ENCODE results near the gene SPRR2B. TPM values are rescaled to one million over a fixed set of nuclear protein-coding genes. Genes with fewer than 3 reads are reported as not detected.
"Not testable (repeated sequence)": the region's sequence is repeated elsewhere in the genome, so short reads cannot be mapped to it uniquely, and the experiment has no call there.

The SPRR2B gene
- polyA plus RNA-seq, 3 donors, result not detected

DNA sequence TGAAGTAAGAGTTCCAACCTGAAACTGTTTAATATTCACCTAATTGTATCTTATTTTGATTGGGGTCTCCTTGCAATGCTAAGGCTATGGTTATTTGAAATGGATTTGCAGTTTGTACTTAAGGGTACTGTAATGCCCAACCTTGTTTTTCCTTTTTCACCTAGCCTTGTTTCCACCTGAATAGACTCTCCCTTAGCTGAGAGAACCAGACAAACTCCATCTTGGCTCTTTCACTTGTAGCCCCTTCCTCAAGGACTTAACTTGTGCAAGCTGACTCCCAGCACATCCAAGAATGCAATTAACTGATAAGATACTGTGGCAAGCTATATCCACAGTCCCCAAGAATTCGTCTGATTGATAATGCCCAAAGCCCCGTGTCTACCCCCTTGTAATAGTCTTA, 49.6 kb downstream of the SPRR2B start:
- H3K9ac ChIP-seq (ENCODE audit: insufficient read depth, low read length, poor library complexity, severe bottlenecking), result not testable (repeated sequence)

More for the DNA sequence above, 49.6 kb downstream of the SPRR2B start:
- H3K27ac ChIP-seq (ENCODE audit: low read depth in 1 of 2, low read length in 2 of 2); H3K4me2 ChIP-seq (replicated peaks; ENCODE audit: extremely low read depth, low read length, poor library complexity, severe bottlenecking); H3K9me3 ChIP-seq (replicated peaks in 1 of 2; ENCODE audit: control insufficient read depth in 1 of 2, insufficient read depth in 1 of 2, low read length in 2 of 2); H3K36me3 ChIP-seq (replicated peaks in 1 of 2; ENCODE audit: control insufficient read depth in 1 of 2, insufficient read depth in 2 of 2, low read length in 2 of 2); H3K27me3 ChIP-seq (ENCODE audit: control insufficient read depth in 2 of 2, insufficient read depth in 2 of 2, low read length in 2 of 2); H3K4me3 Mint-ChIP-seq; intact Hi-C loops (cut with micrococcal nuclease); H3K79me2 ChIP-seq (ENCODE audit: insufficient read depth, low read length); H3K36me3 Mint-ChIP-seq; H4K20me1 ChIP-seq (ENCODE audit: insufficient read depth, low read length); H3K4me1 ChIP-seq (ENCODE audit: control insufficient read depth in 1 of 2, insufficient read depth in 2 of 2, low read length in 2 of 2); H3K9me3 Mint-ChIP-seq; H2AFZ ChIP-seq (ENCODE audit: insufficient read depth, low read depth, low read length, poor library complexity, severe bottlenecking); H3K27ac Mint-ChIP-seq; DNase-seq; H3K4me1 Mint-ChIP-seq; H3K4me3 ChIP-seq (replicated peaks in 1 of 3; ENCODE audit: low read depth in 2 of 3, low read length in 3 of 3): not testable (repeated sequence)
- H3K27me3 Mint-ChIP-seq (ENCODE audit: low read depth in 3 of 3), result peaks cover 0 to 15% (median 0%) of the 10 kb centered on the region in 3 donors
- no CpG with 5 or more reads among the region's 2 CpGs for WGBS (ENCODE audit: insufficient coverage)

Small RNA genes lying within 50 kb of the gene (small RNA-seq; reads per million reads assigned to genes)
- gene AL356867.1 (ENCODE audit: insufficient read length, low read depth), result not detected

Other genes with a start within 250 kb of the SPRR2B start
- gene LCE1A, start 244.1 kb downstream of the SPRR2B start, polyA plus RNA-seq, result not detected
- not detected for gene LCE6A, start 228.8 kb downstream of the SPRR2B start, polyA plus RNA-seq
- gene LCE7A, start 211.6 kb downstream of the SPRR2B start, polyA plus RNA-seq, result not detected
- not detected for gene SMCP, start 193.3 kb downstream of the SPRR2B start, polyA plus RNA-seq
- not detected for gene IVL, start 163.1 kb downstream of the SPRR2B start, polyA plus RNA-seq
- gene SPRR5, start 124.4 kb downstream of the SPRR2B start, polyA plus RNA-seq, result not detected
- not detected for gene SPRR4, start 101.0 kb downstream of the SPRR2B start, polyA plus RNA-seq
- gene SPRR1A, start 87.5 kb downstream of the SPRR2B start, polyA plus RNA-seq, result not detected
- not detected for gene SPRR3, start 69.9 kb downstream of the SPRR2B start, polyA plus RNA-seq
- gene SPRR1B, start 40.4 kb downstream of the SPRR2B start, polyA plus RNA-seq, result not detected
- gene SPRR2D, start 30.5 kb downstream of the SPRR2B start, polyA plus RNA-seq, result not detected
- not detected for gene SPRR2A, start 14.1 kb downstream of the SPRR2B start, polyA plus RNA-seq
- gene SPRR2E, start 22.9 kb upstream of the SPRR2B start, polyA plus RNA-seq, result not detected
- not detected for gene SPRR2F, start 41.9 kb upstream of the SPRR2B start, polyA plus RNA-seq
- gene SPRR2G, start 79.3 kb upstream of the SPRR2B start, polyA plus RNA-seq, result not detected
- gene LELP1, start 131.8 kb upstream of the SPRR2B start, polyA plus RNA-seq, result not detected
- gene PRR9, start 146.0 kb upstream of the SPRR2B start, polyA plus RNA-seq, result not detected
- gene LORICRIN, start 188.1 kb upstream of the SPRR2B start, polyA plus RNA-seq, result not detected
- gene PGLYRP3, start 241.3 kb upstream of the SPRR2B start, polyA plus RNA-seq, result not detected